ENCODE results near the gene NAP1L1. TPM values are rescaled to one million over a fixed set of nuclear protein-coding genes. Genes with fewer than 3 reads are reported as not detected.

The NAP1L1 gene
- total RNA-seq, 1 donor from 2014 or later = 1,539 TPM

GRCh38 chr12:76072568-76072967, 11.9 kb downstream of the NAP1L1 start:
- peaks cover 60% of the 10 kb centered on the region for H3K9me3 Mint-ChIP-seq
- H3K4me2 ChIP-seq = no peak overlapping the region
- no peak overlapping the region for H3K4me3 ChIP-seq
- H3K4me1 ChIP-seq = no peaks in the 10 kb centered on the region
- H3K4me1 Mint-ChIP-seq = no peaks in the 10 kb centered on the region
- H3K27me3 Mint-ChIP-seq (ENCODE audit: insufficient read depth, low read depth) = no peaks in the 10 kb centered on the region
- H4K20me1 ChIP-seq (ENCODE audit: low read depth) = peaks cover 100% of the 10 kb centered on the region
- H3K27ac ChIP-seq = no peak overlapping the region
- TF ChIP-seq EZH2phosphoT487 (IDR thresholded peaks at IDR 0.05) = no peak
- TF ChIP-seq EZH2 (IDR thresholded peaks at IDR 0.05) = no peak
- H3K27me3 ChIP-seq = no peaks in the 10 kb centered on the region
- peaks cover 23% of the 10 kb centered on the region for H3K36me3 ChIP-seq
- H3K4me3 Mint-ChIP-seq = no peak overlapping the region
- peaks cover 85% of the 10 kb centered on the region for H3K36me3 Mint-ChIP-seq
- no peaks in the 10 kb centered on the region for H3K9me3 ChIP-seq (ENCODE audit: low read depth)
- no peak for DNase-seq (ENCODE audit: low spot score)
- no peak overlapping the region for H2AFZ ChIP-seq (replicated peaks)
- H3K27ac Mint-ChIP-seq = no peak overlapping the region
- H3K9ac ChIP-seq = no peak overlapping the region
- peaks cover 5% of the 10 kb centered on the region for H3F3A ChIP-seq (ENCODE audit: low read depth)
- peaks cover 100% of the 10 kb centered on the region for H3K79me2 ChIP-seq (ENCODE audit: low read depth)

GRCh38 chr12:76069339-76069738, 15.1 kb downstream of the NAP1L1 start:
- no peak for DNase-seq (ENCODE audit: low spot score)
- no peak for TF ChIP-seq EZH2phosphoT487 (IDR thresholded peaks at IDR 0.05)
- TF ChIP-seq, protein P1, sequence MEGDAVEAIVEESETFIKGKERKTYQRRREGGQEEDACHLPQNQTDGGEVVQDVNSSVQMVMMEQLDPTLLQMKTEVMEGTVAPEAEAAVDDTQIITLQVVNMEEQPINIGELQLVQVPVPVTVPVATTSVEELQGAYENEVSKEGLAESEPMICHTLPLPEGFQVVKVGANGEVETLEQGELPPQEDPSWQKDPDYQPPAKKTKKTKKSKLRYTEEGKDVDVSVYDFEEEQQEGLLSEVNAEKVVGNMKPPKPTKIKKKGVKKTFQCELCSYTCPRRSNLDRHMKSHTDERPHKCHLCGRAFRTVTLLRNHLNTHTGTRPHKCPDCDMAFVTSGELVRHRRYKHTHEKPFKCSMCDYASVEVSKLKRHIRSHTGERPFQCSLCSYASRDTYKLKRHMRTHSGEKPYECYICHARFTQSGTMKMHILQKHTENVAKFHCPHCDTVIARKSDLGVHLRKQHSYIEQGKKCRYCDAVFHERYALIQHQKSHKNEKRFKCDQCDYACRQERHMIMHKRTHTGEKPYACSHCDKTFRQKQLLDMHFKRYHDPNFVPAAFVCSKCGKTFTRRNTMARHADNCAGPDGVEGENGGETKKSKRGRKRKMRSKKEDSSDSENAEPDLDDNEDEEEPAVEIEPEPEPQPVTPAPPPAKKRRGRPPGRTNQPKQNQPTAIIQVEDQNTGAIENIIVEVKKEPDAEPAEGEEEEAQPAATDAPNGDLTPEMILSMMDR (IDR thresholded peaks at IDR 0.05) = no peak
- TF ChIP-seq EZH2 (IDR thresholded peaks at IDR 0.05) = no peak
- Mint-ChIP-seq H3K4me3 (no peak overlapping the region), H3K27ac (no peak overlapping the region), H3K27me3 (ENCODE audit: insufficient read depth, low read depth) (no peaks in the 10 kb centered on the region), H3K9me3 (peaks cover 65% of the 10 kb centered on the region), H3K36me3 (peaks cover 91% of the 10 kb centered on the region), H3K4me1 (no peaks in the 10 kb centered on the region)
- no peak overlapping the region for H3K4me3 ChIP-seq
- peaks cover 13% of the 10 kb centered on the region for H3F3A ChIP-seq (ENCODE audit: low read depth)
- no peak overlapping the region for H2AFZ ChIP-seq (replicated peaks)
- no peaks in the 10 kb centered on the region for H3K27me3 ChIP-seq
- H3K4me1 ChIP-seq = no peaks in the 10 kb centered on the region
- H3K79me2 ChIP-seq (ENCODE audit: low read depth) = peaks cover 100% of the 10 kb centered on the region
- H4K20me1 ChIP-seq (ENCODE audit: low read depth) = peaks cover 91% of the 10 kb centered on the region
- H3K27ac ChIP-seq = peak overlapping the region; percentile 38
- H3K36me3 ChIP-seq = peaks cover 53% of the 10 kb centered on the region
- H3K9ac ChIP-seq = no peak overlapping the region
- peaks cover 11% of the 10 kb centered on the region for H3K9me3 ChIP-seq (ENCODE audit: low read depth)
- H3K4me2 ChIP-seq = no peak overlapping the region

GRCh38 chr12:76065917-76066316, 18.6 kb downstream of the NAP1L1 start:
- Histone ChIP-seq H3K27me3 (no peaks in the 10 kb centered on the region), H3K4me2 (no peak overlapping the region), H3F3A (ENCODE audit: low read depth) (peaks cover 29% of the 10 kb centered on the region), H3K36me3 (peaks cover 55% of the 10 kb centered on the region), H3K27ac (no peak overlapping the region), H3K79me2 (ENCODE audit: low read depth) (peaks cover 100% of the 10 kb centered on the region), H3K9me3 (ENCODE audit: low read depth) (peaks cover 11% of the 10 kb centered on the region), H4K20me1 (ENCODE audit: low read depth) (peaks cover 91% of the 10 kb centered on the region), H3K4me3 (no peak overlapping the region), H3K9ac (no peak overlapping the region), H2AFZ (replicated peaks) (no peak overlapping the region), H3K4me1 (no peaks in the 10 kb centered on the region)
- DNase-seq (ENCODE audit: low spot score) = no peak
- Mint-ChIP-seq H3K36me3 (peaks cover 84% of the 10 kb centered on the region), H3K4me3 (no peak overlapping the region), H3K27me3 (ENCODE audit: insufficient read depth, low read depth) (no peaks in the 10 kb centered on the region), H3K9me3 (peaks cover 45% of the 10 kb centered on the region), H3K4me1 (no peaks in the 10 kb centered on the region), H3K27ac (no peak overlapping the region)
- TF ChIP-seq, protein P1 (IDR thresholded peaks at IDR 0.05) = no peak
- no peak for TF ChIP-seq EZH2phosphoT487 (IDR thresholded peaks at IDR 0.05)

- TF ChIP-seq EZH2 (IDR thresholded peaks at IDR 0.05) (no peak), EZH2phosphoT487 (IDR thresholded peaks at IDR 0.05) (no peak)
- TF ChIP-seq, protein P1 (IDR thresholded peaks at IDR 0.05) = no peak
- H3F3A ChIP-seq (ENCODE audit: low read depth) = peaks cover 29% of the 10 kb centered on the region
- peaks cover 11% of the 10 kb centered on the region for H3K9me3 ChIP-seq (ENCODE audit: low read depth)
- Mint-ChIP-seq H3K4me3 (no peak overlapping the region), H3K36me3 (peaks cover 83% of the 10 kb centered on the region), H3K4me1 (no peaks in the 10 kb centered on the region), H3K9me3 (peaks cover 41% of the 10 kb centered on the region), H3K27ac (no peak overlapping the region), H3K27me3 (ENCODE audit: insufficient read depth, low read depth) (no peaks in the 10 kb centered on the region)
- H3K27me3 ChIP-seq = no peaks in the 10 kb centered on the region
- no peak overlapping the region for H3K27ac ChIP-seq
- no peak for DNase-seq (ENCODE audit: low spot score)
- H3K9ac ChIP-seq = no peak overlapping the region
- no peak overlapping the region for H2AFZ ChIP-seq (replicated peaks)
- peaks cover 61% of the 10 kb centered on the region for H3K36me3 ChIP-seq
- H3K79me2 ChIP-seq (ENCODE audit: low read depth) = peaks cover 100% of the 10 kb centered on the region
- H3K4me3 ChIP-seq = no peak overlapping the region
- no peaks in the 10 kb centered on the region for H3K4me1 ChIP-seq
- H3K4me2 ChIP-seq = no peak overlapping the region
- peaks cover 90% of the 10 kb centered on the region for H4K20me1 ChIP-seq (ENCODE audit: low read depth)
Measured at GRCh38 chr12:76064904-76065303, 19.6 kb downstream of the NAP1L1 start.
